Choroid plexus epithelial cell (primary cell): ENCODE data around the gene ELAVL2.

ENCODE experiments used
- DNase-seq: peaks from one replicate; pipeline ENCODE4 v3.0.0-alpha.2; 2010; ENCODE audit warnings: low read depth
- H3K4me3 ChIP-seq: 2 replicates; pipeline ENCODE4 v1.5.1; 2011; ENCODE audit warnings: low read depth, mild to moderate bottlenecking, control low read depth, low read length, moderate library complexity
- CTCF ChIP-seq: conservative IDR thresholded peaks from 2 replicates; pipeline ENCODE4 v1.5.1; 2011; ENCODE audit warnings: low read depth, mild to moderate bottlenecking, control low read depth, inconsistent platforms, low read length, moderate library complexity

Gene ELAVL2

GRCh38 chr9:23820451-23821374 lies 5.3 kb downstream of the ELAVL2 start:
- no peak overlapping the region for H3K4me3 ChIP-seq
- TF ChIP-seq CTCF, result no peak
- no peak for DNase-seq

GRCh38 chr9:23819403-23819802 lies 6.6 kb downstream of the ELAVL2 start:
- no peak overlapping the region for H3K4me3 ChIP-seq
- no peak for DNase-seq
- no peak for TF ChIP-seq CTCF

- DNase-seq, result no peak
- no peak overlapping the region for H3K4me3 ChIP-seq
- TF ChIP-seq CTCF, result no peak
These were observed 11.8 kb downstream of the ELAVL2 start for GRCh38 chr9:23814243-23814642.

- DNase-seq, result no peak
- TF ChIP-seq CTCF, result no peak
These were observed 13.4 kb downstream of the ELAVL2 start for GRCh38 chr9:23812673-23813072.

GRCh38 chr9:23811633-23812032 lies 14.4 kb downstream of the ELAVL2 start:
- DNase-seq, result no peak
- no peak for TF ChIP-seq CTCF
- no peak overlapping the region for H3K4me3 ChIP-seq

More at GRCh38 chr9:23812673-23813072, 13.4 kb downstream of the ELAVL2 start:
- H3K4me3 ChIP-seq, result no peak overlapping the region

GRCh38 chr9:23803216-23803615 lies 22.8 kb downstream of the ELAVL2 start:
- DNase-seq, result no peak
- H3K4me3 ChIP-seq, result no peak overlapping the region
- no peak for TF ChIP-seq CTCF

- no peak for TF ChIP-seq CTCF
- no peak for DNase-seq
- H3K4me3 ChIP-seq, result no peak overlapping the region
These were observed 24.5 kb downstream of the ELAVL2 start for GRCh38 chr9:23801523-23801922.
